Activated CD8-positive, alpha-beta memory T cell treated with anti-CD3 and anti-CD28 coated beads, Interleukin-2, amount 50 U/mL, for 48 hours (primary cell): ENCODE results near the gene ARF1.

ENCODE experiments used
- DNase-seq: peaks from one replicate; pipeline ENCODE4 v3.0.0-alpha.2; 2020

Gene ARF1

DNA sequence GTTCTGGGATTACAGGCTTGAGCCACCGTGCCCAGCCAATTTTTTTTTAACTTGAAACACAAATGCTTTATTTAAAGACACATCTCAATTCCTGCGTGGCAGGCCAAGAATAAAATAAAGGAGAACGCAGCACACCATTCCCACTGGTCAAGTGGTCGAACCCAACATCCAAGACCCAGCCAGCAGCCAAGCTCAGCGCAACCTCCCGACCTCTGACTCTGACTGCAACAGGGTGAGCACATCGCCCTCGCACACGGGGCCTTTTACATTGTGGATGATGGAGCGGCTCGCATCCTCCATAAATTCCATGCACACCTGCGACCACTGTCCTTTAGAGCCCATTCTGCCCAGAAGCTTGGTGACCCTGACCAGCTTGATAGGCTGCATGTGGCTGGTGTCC is 52.1 kb downstream of the ARF1 start:
- DNase-seq: no peak

DNA sequence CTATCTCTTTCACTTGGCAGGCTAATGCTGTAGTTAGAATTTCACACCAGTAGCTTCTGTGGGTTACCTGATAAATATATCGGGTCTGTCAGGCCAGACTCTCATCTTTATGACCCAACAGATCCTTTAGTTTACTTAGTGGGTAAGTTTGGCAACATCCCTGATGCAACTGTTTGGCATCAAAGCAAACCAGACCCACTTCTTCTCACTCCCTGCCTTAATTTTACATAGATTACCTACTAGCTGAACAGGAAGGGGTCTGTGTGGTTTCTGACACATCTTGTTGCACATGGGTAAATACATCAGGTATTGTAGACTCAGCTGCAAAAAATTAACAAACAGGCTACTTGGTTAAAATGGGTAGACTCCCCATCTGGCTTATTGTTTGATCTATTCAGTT is 54.4 kb downstream of the ARF1 start:
- no peak for DNase-seq

- DNase-seq: no peak
Measured at GRCh38 chr1:228139406-228139930, 57.0 kb downstream of the ARF1 start.

DNA sequence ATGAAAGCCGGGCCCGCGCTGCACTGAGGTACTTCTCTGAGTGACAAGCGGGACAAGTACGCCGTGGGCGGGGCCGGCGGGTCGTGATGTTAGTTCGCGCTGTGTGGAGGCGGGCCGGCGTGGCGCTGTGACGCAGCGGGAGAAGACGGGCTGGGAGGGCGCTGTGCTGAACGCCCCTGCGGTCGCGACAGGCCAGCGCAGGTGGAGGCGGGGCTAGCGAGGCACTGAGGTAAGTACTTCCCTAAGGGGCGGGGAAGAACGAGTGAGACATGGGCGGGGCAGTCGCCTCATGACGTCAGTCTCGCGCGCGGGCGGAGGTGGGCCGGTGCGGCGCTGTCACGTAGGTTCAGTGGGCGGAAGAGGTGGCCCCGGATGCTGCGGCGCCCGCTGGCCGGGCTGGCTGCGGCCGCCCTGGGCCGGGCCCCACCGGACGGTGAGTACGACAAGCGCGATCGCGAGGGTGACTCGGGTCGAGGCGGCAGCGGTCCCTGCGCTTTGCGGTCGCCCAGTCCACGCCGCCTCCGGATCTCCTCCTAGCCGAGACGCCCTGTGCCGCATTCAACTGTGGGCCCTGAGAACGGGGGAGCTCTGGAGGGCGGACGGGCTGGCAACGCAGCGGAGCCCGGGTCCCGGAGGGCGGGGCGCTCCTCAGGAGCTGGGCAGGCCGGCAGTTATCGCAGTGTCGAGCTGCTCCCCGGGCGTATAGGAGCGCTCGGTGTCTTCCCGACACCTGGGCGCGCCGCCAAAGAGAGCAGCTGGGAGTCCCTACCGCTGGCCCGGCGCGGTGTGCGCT is 57.6 kb downstream of the ARF1 start, which contains the start of gene GUK1:
Gene GUK1 (plus strand): TSS at position 349 of the 793 bp plus-strand sequence. CDS start 24 bp downstream, at position 373.
- peak; percentile 100 for DNase-seq

GRCh38 chr1:228140724-228141225 is 58.3 kb downstream of the ARF1 start:
- DNase-seq: no peak

DNA sequence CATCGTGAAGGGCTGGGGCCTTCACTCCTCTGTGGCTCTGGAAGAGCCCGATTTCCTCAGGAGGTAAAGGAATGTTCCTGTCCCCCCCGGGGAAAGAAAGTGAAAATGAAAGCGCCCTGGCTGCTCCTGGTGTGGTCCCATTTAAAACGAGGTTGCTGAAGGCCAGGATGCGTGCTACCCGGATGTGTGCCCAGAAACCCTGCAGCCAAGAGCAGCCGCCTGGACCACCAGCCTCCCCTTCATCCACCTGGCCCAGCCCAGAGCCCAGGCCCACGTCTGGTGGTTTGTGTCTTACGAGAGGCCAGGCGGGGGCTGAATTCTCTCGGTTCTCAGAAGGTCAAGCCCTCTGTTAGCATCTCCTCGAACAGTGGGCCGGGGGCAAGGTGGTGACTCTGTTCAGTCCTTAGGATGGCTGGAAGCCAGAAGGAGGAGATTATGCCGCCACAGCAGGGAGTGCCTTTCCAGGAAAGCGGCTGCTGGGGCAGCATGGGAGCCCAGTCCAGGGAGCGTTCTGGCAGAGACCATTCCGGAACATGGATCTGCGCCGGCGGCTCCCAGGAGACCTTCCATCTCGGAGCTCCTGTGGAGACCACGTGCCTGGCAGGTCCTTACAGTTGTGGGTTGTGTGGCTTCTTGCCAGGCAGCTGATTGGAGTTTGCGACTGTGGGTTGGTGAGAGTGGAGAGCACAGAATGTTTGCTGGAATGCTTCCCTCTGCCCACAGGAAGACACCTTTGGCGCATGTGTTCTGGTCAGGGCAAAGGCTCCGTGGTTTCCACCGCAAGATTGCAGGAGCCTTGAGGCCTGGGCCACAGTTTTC is 58.9 kb downstream of the ARF1 start:
- peak; percentile 64 for DNase-seq

DNA sequence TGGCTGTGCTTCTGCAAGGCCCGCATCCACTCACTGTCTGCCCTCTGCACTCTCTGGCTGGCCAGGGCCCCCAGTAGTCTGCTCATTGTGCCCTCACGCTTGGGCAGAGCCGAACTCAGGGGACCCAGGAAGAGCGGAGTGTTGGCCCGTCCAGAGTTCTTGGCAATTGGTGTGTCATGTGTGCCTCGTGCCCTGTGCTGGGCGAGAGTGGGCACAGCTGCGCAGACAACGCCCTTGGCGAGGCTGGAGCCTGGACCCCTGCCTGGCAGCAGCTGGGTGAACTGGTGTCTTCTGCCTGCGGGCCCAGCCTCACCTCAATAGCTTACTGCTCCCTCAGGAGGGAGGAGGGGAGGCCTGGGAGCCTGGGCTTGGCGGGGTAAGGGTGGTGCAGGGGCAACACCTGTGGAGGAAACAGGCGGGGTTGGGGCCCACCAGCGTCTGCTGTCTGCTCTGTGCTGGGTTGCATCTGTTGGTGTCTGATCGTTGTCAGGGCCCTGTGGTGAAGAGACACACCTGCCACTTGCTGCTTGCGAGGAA is 59.7 kb downstream of the ARF1 start:
- peak; percentile 53 for DNase-seq

- no peak for DNase-seq
Measured at GRCh38 chr1:228142701-228143136, 60.2 kb downstream of the ARF1 start.

- DNase-seq: no peak
Measured at GRCh38 chr1:228143480-228144192, 61.1 kb downstream of the ARF1 start.

DNA sequence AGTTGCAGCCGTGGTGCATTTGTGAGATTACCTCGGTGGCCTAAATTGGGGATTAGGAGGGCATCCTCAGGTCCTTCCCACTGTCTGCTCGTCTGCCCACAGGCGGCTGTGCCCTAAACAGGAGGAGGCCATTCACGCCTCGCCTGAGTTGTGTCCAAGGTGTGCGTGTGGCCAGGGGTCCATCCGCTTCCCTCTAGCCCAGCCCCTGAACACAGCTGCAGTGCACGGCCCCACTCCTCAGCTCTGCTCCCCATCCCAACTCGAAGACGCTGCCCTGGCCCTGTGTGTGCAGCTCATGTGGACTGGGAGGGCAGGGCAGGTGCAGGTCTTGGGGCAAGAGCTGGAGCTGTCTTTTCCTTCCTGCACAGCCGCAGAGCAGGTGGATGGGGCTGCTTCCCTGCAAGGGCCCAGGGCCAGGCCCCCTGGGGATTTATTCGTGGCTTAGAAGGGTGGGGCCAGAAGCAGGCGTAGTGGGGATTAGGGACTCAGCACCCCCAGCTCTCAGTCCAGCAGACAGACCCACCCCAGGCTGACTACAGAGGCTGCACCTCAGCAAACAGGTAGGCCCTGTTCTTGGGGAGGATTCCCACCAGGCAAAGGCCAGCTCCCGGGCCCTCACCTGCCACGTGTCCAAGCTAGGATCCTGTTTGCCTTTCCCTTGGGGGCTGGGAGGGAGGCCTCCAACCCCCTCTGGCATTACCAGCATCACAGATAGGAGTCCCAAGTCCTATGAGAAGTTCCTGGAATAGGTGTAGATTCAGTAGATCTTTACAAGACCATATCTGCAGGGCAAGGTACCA is 61.9 kb downstream of the ARF1 start:
- DNase-seq: no peak

DNA sequence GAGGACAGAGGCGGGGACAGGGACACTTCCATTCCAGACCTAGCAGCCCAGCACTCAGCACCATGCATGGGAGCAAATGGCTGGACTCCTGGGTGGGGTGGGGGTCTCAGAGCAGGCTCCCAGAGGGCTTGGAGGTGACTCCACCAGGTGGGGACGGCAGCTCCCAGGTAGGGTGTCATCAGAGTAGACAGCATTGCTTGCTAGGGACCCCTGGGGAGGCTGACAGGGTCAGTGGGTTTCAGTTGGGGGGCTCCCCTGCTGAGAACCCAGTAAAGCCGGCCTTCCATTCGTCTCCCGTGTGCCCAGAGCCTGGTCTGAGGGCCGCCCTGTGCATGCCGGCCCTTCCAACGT is 62.5 kb downstream of the ARF1 start:
- DNase-seq: no peak

DNA sequence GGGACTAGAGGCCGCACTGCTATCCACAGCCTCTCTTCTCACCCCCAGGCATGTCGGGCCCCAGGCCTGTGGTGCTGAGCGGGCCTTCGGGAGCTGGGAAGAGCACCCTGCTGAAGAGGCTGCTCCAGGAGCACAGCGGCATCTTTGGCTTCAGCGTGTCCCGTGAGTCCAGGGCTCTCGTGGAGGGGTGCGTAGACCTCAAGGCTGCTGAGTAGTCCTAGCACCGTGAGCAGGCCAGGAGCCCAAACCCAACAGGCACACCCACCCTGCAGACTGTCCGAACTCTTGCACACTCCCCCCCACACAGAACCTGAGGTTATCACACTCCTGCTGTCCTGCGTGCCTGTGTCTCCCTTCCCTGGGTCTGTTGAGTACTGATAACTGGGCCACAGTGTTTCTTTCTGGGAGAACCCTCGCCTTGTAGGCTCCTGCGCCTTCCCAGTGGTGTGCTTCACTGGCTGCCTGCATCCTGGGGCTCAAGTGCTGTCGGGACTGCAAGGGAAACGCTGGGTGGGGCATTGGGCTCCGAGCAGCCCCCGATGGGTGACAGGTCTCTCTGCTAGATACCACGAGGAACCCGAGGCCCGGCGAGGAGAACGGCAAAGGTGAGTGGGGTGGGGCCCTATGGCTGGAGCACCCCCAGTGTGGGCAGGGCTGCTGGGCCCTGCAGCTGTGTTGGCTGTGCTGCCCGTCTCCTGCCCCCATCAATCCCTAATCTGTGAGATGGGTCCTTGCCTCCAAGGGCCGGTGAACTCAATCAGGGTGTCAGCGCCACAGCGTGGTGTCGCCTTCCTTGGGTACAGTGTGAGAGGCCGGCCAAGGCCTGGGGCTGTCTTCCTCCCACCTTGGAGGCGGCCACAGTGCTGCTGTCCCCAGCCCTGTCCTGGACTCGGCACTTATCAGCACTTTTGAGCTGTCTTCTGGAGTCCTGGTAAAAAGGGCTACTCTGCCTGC is 63.2 kb downstream of the ARF1 start:
- DNase-seq: no peak

DNA sequence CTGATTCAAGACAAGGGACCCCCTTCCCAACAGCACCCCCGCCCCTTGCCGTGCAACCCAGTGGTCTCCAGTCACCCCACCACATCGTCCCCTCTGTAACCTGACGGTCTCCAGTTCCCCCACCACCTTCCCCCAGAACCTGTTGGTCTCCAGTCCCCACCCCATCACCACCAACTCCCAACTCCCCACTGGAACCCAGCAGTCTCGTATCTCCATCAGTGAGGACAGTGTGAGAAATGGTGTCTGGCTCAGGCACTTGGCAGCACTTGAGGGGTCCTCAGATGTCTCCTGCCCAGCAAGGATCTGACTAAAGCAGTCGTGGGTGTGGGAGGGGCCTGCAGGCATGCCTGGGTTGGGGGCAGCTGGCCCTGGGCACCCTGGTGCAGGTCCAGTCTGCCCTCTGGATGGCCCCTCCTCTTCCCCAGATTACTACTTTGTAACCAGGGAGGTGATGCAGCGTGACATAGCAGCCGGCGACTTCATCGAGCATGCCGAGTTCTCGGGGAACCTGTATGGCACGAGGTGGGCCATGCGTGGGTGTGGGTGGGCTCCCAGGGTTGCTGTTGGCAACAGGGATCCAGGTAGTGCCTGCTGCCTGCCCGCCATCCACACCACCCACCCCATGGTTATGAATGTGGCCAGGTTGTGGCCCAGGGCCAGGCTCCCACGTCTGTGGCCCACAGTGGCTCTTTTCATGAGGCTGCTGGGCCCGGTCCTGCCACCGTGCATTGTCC is 64.1 kb downstream of the ARF1 start:
- no peak for DNase-seq

DNA sequence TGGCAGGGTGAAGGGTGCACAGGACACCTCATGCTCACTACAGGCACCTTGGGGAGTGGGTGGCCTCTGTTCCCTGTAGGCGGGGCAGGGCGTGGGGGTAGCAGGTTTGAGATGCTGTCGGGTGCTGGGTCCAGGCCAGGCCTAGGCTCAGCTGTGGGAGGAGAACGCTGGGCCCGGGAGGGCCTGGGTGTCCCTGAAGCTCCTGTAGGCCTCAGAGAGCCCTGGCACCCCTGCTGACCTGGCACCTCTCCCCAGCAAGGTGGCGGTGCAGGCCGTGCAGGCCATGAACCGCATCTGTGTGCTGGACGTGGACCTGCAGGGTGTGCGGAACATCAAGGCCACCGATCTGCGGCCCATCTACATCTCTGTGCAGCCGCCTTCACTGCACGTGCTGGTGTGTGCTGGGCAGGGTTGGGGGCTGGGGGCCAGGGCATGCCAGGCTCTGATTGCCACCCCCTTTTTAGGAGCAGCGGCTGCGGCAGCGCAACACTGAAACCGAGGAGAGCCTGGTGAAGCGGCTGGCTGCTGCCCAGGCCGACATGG is 64.7 kb downstream of the ARF1 start:
- DNase-seq: no peak

DNA sequence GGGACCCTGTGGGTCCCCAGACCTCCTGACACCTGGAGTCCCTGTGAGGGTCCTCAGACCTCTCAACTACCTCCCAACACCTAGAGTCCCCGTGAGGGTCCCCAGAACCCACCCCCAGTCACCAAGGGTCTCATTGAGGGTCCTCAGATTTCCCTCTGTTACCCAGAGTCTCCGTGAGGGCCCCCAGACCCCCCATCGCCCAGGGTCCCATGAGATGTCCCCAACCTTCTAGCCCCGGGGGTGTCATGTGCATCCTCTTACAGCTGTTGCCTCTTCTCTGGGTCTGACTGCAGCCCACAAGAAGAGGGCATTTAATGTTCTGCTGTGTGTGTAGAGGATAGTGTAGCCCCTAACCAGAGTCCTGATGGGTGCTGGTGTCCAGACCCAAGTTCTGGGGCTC is 65.3 kb downstream of the ARF1 start:
- no peak for DNase-seq

DNA sequence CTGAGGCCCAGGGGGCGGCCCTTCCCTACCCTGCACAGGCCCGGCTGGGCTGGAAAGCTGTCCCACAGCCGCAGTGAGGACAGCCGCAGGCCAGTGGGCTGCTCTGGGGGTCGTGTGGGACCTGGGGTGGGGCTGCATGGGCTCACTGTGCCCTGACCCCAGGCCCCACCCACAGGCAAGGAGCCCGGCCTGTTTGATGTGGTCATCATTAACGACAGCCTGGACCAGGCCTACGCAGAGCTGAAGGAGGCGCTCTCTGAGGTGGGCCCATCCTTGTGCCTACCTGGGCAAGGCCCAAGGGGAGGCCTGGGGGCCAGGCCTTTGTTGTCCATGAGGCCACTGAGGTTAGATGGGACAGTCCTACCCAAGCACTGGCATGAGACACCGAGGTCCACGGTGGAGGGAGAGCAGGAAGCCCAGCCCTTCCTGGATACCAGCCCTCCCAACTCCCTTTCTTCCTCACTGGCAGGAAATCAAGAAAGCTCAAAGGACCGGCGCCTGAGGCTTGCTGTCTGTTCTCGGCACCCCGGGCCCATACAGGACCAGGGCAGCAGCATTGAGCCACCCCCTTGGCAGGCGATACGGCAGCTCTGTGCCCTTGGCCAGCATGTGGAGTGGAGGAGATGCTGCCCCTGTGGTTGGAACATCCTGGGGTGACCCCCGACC is 65.8 kb downstream of the ARF1 start:
- no peak for DNase-seq
